PFSK-1 (cell line): ENCODE measurements around the gene SRI.

Experiments
- FOXP2 ChIP-seq: optimal IDR thresholded peaks from 2 replicates; pipeline ENCODE3; 2011; ENCODE audit warnings: borderline replicate concordance, control low read depth, inconsistent platforms; ENCODE audit not compliant: insufficient read depth; ENCODE audit errors: extremely low read length, extremely low read depth
- POLR2AphosphoS5 ChIP-seq: IDR thresholded peaks from 2 replicates; pipeline ENCODE4 v1.6.1; 2012; ENCODE audit warnings: low read depth, mild to moderate bottlenecking, control low read depth, low read length, moderate library complexity
- SIN3A ChIP-seq: IDR thresholded peaks from 2 replicates; pipeline ENCODE4 v1.6.1; 2012; ENCODE audit warnings: mild to moderate bottlenecking, low read length, moderate library complexity, borderline replicate concordance; ENCODE audit not compliant: insufficient read depth
- TAF1 ChIP-seq: IDR thresholded peaks from 2 replicates; pipeline ENCODE4 v1.6.1; 2012; ENCODE audit warnings: low read length, control low read depth, borderline replicate concordance; ENCODE audit not compliant: insufficient read depth
- TF ChIP-seq, protein P1 (sequence below), 2 experiments: IDR thresholded peaks; 2 replicates each; pipeline versions ENCODE4 v1.6.1 to v1.8.0; 2011 to 2012; ENCODE audit warnings: low read depth in 2 of 2, low read length in 2 of 2, control low read depth in 1 of 2, inconsistent platforms in 1 of 2, mild to moderate bottlenecking in 1 of 2, moderate library complexity in 1 of 2; ENCODE audit not compliant: insufficient read depth in 1 of 2

DNA sequence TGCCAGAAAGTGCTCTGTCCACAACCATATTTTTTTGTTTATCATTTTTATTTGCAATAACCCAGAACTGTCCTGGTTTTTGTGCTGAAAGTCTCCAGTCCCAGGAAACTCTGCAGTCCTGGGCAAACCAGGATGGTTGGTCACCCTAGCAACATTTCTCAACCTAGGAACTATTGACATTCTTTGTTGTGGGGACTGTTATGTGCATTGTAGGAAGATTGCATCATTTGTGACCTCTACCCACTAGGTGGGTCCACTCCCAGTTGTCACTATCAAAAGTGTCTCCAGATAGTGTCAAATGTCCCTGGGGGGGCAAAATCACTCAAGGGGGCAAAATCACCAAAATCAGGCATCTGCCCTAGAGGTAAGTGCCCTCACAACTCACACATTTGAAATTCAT is 14.0 kb upstream of the SRI start:
- TF ChIP-seq POLR2AphosphoS5 (no peak), TAF1 (no peak), SIN3A (no peak), FOXP2 (no peak)
- TF ChIP-seq, protein P1, sequence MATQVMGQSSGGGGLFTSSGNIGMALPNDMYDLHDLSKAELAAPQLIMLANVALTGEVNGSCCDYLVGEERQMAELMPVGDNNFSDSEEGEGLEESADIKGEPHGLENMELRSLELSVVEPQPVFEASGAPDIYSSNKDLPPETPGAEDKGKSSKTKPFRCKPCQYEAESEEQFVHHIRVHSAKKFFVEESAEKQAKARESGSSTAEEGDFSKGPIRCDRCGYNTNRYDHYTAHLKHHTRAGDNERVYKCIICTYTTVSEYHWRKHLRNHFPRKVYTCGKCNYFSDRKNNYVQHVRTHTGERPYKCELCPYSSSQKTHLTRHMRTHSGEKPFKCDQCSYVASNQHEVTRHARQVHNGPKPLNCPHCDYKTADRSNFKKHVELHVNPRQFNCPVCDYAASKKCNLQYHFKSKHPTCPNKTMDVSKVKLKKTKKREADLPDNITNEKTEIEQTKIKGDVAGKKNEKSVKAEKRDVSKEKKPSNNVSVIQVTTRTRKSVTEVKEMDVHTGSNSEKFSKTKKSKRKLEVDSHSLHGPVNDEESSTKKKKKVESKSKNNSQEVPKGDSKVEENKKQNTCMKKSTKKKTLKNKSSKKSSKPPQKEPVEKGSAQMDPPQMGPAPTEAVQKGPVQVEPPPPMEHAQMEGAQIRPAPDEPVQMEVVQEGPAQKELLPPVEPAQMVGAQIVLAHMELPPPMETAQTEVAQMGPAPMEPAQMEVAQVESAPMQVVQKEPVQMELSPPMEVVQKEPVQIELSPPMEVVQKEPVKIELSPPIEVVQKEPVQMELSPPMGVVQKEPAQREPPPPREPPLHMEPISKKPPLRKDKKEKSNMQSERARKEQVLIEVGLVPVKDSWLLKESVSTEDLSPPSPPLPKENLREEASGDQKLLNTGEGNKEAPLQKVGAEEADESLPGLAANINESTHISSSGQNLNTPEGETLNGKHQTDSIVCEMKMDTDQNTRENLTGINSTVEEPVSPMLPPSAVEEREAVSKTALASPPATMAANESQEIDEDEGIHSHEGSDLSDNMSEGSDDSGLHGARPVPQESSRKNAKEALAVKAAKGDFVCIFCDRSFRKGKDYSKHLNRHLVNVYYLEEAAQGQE (IDR thresholded peaks at IDR 0.05; ENCODE audit: insufficient read depth in 1 of 2, low read depth in 2 of 2, low read length in 2 of 2): no peak
